K562 (cell line): ENCODE data around the gene TXNRD2. TPM values are rescaled to one million over a fixed set of nuclear protein-coding genes. Genes with fewer than 3 reads are reported as not detected.

ENCODE experiments used
- ARID3B ChIP-seq: fragments of 250-450 bp; sonication (Bioruptor Pico); IDR thresholded peaks from 2 replicates; pipeline ENCODE4 v1.4.0; 2020; ENCODE audit warnings: borderline replicate concordance
- CUX1 ChIP-seq: fragments of 200-800 bp; sonication (Bioruptor generic); IDR thresholded peaks from 2 replicates; pipeline ENCODE4 v1.6.1; 2016; ENCODE audit warnings: missing genetic modification characterization, missing compliant biosample characterization
- HMGXB4 ChIP-seq: sonication (generic); formaldehyde crosslinking; IDR thresholded peaks from 2 replicates; pipeline ENCODE4 v1.8.1; 2023; ENCODE audit warnings: mild to moderate bottlenecking, missing genetic modification reagents
- MAX ChIP-seq: sonication (generic); formaldehyde crosslinking; IDR thresholded peaks from 2 replicates; pipeline ENCODE4 v1.9.0; 2022; ENCODE audit warnings: mild to moderate bottlenecking, missing genetic modification reagents
- RCOR1 ChIP-seq, 2 experiments: IDR thresholded peaks; 2 replicates each; pipeline ENCODE4 v1.6.1; 2012; ENCODE audit warnings: low read depth in 2 of 2, low read length in 2 of 2, borderline replicate concordance in 1 of 2, improper control_type of control experiment in 1 of 2
- RFX5 ChIP-seq: IDR thresholded peaks from 2 replicates; pipeline ENCODE4 v1.6.1; 2011; ENCODE audit warnings: low read depth, mild to moderate bottlenecking, improper control_type of control experiment, low read length
- SIX5 ChIP-seq, 2 experiments: IDR thresholded peaks; 2 replicates each; pipeline ENCODE4 v1.6.1; 2011; ENCODE audit warnings: low read length in 2 of 2, borderline replicate concordance in 1 of 2, low read depth in 1 of 2, mild to moderate bottlenecking in 1 of 2, moderate library complexity in 1 of 2; ENCODE audit not compliant: insufficient read depth in 1 of 2
- TCF15 ChIP-seq: fragments of 250-450 bp; sonication (Bioruptor Pico); IDR thresholded peaks from 2 replicates; pipeline ENCODE4 v1.8.0; 2022; ENCODE audit warnings: moderate library complexity, mild to moderate bottlenecking, inconsistent platforms
- TOE1 ChIP-seq, 2 experiments: fragments of 450-650 bp in 1 of 2; sonication (generic) in 1 of 2; formaldehyde crosslinking in 1 of 2; IDR thresholded peaks; 2 replicates each; pipeline versions ENCODE4 v1.7.1 to v1.8.0; 2016 to 2022; ENCODE audit warnings: borderline replicate concordance in 2 of 2, mild to moderate bottlenecking in 2 of 2, antibody characterized with exemption in 1 of 2, inconsistent platforms in 1 of 2, low read depth in 1 of 2, missing genetic modification reagents in 1 of 2, moderate library complexity in 1 of 2
- ZNF12 ChIP-seq: sonication (generic); formaldehyde crosslinking; IDR thresholded peaks from 2 replicates; pipeline ENCODE4 v1.4.0; 2020; ENCODE audit warnings: mild to moderate bottlenecking, missing genetic modification reagents
- ZNF175 ChIP-seq: fragments of 200-800 bp; sonication (Bioruptor generic); IDR thresholded peaks from 2 replicates; pipeline ENCODE4 v1.6.1; 2016; ENCODE audit warnings: low read depth, mild to moderate bottlenecking, missing genetic modification characterization, missing compliant biosample characterization
- ZNF3 ChIP-seq: fragments of 250-450 bp; sonication (Bioruptor Pico); IDR thresholded peaks from 2 replicates; pipeline ENCODE4 v1.5.0; 2021; ENCODE audit warnings: mild to moderate bottlenecking, moderate library complexity
- ZNF316 ChIP-seq: fragments of 450-650 bp; IDR thresholded peaks from 2 replicates; pipeline ENCODE4 v1.6.1; 2016
- ZNF75A ChIP-seq: fragments of 450-650 bp; formaldehyde crosslinking; IDR thresholded peaks from 2 replicates; pipeline ENCODE4 v1.4.0; 2020; ENCODE audit warnings: mild to moderate bottlenecking
- ZNF780A ChIP-seq: fragments of 250-450 bp; sonication (Bioruptor Pico); IDR thresholded peaks from 2 replicates; pipeline ENCODE4 v1.5.0; 2021; ENCODE audit warnings: mild to moderate bottlenecking
- polyA plus RNA-seq, 8 experiments: library from polyadenylated mRNA; depleted of rRNA in 4 of 8; stranded (reverse) in 5 of 8; unstranded in 3 of 8; fragments of >200 nt; fragmentation: Nextera tagmentation in 2 of 8; fragmentation: Illumina TruSeq in 1 of 8; extraction: Ambion mirVana in 2 of 8; extraction: Trizol in 1 of 8; gene quantifications; 2 replicates each; pipeline versions ENCODE4 v1.2.1 to v1.2.3, GENCODE V29; 2011 to 2014; ENCODE audit warnings: inconsistent platforms in 1 of 8, missing spikeins in 1 of 8
- total RNA-seq, 7 experiments: library from RNA; depleted of rRNA in 6 of 7; stranded (reverse); fragments of >200 nt in 6 of 7; fragmentation: Illumina TruSeq in 2 of 7; extraction: Trizol in 2 of 7; gene quantifications; 2 replicates each; pipeline versions ENCODE4 v1.2.1 to v1.2.3, GENCODE V29; 2011 to 2021; ENCODE audit warnings: low replicate concordance in 1 of 7

Gene TXNRD2
- total and polyA plus RNA-seq, 9 of the 15 experiments (the other 6 are each of a cell fraction or from before 2014, with no cell fraction given), result 3.3 to 80.2 (median 49.4) TPM

- TF ChIP-seq ARID3B (CRISPR knock-in tag), result no peak
- TF ChIP-seq SIX5 (IDR thresholded peaks at IDR 0.05; ENCODE audit: borderline replicate concordance in 1 of 2, insufficient read depth in 1 of 2, low read depth in 1 of 2, low read length in 2 of 2), result no peak
- TF ChIP-seq RCOR1 (IDR thresholded peaks at IDR 0.05; ENCODE audit: borderline replicate concordance in 1 of 2, low read depth in 2 of 2, low read length in 2 of 2), result 0 out of 4 replicates have a peak, but pooled peaks of 1 of the 2 experiments have one; percentile 25
- no peak for TF ChIP-seq CUX1 (CRISPR knock-in tag)
- TF ChIP-seq TCF15 (CRISPR knock-in tag), result no peak
- TF ChIP-seq MAX (CRISPR knock-in tag), result no peak
- no peak for TF ChIP-seq ZNF316
- TF ChIP-seq ZNF175, result no peak
- TF ChIP-seq ZNF780A (CRISPR knock-in tag), result no peak
- TF ChIP-seq RFX5, result no peak
- TF ChIP-seq TOE1 (IDR thresholded peaks at IDR 0.05; ENCODE audit: borderline replicate concordance), result no peak
- TF ChIP-seq TOE1 (CRISPR knock-in tag; IDR thresholded peaks at IDR 0.05; ENCODE audit: borderline replicate concordance, low read depth), result no peak
- TF ChIP-seq HMGXB4 (CRISPR knock-in tag), result 0 out of 2 replicates have a peak, but pooled peaks have one; percentile 47
- no peak for TF ChIP-seq ZNF12 (CRISPR knock-in tag)
- no peak for TF ChIP-seq ZNF75A (CRISPR knock-in tag)
- TF ChIP-seq ZNF3 (CRISPR knock-in tag), result no peak
Observed at GRCh38 chr22:19959587-19960490, 18.2 kb upstream of the TXNRD2 start (continued).
